AG04449 (cell line): ENCODE data around the gene JUND.

Source experiments
- CTCF ChIA-PET: fragments of 350-600 bp; formaldehyde crosslinking; extraction: SDS; loops from one replicate; lab custom pipeline; 2021; ENCODE audit warnings: antibody characterized with exemption; lab: Yijun Ruan, JAX
- POLR2A ChIA-PET: fragments of 400-600, 350-600 bp; formaldehyde crosslinking; extraction: SDS; loops from one replicate; lab custom pipeline; 2020; ENCODE audit warnings: antibody characterized with exemption, inconsistent platforms; lab: Yijun Ruan, JAX
- DNase-seq: peaks from one replicate; pipeline ENCODE4 v3.0.0-alpha.2; 2010; ENCODE audit warnings: low read depth, low spot score
- H3K4me3 ChIP-seq: 2 replicates; pipeline ENCODE4 v1.5.1; 2011; ENCODE audit warnings: low read depth, mild to moderate bottlenecking, control low read depth, low read length
- CTCF ChIP-seq: IDR thresholded peaks from one replicate; pipeline ENCODE4 v1.5.1; 2011; ENCODE audit warnings: mild to moderate bottlenecking, moderate library complexity, low read length, control low read depth, inconsistent platforms; ENCODE audit not compliant: insufficient read depth; ENCODE audit errors: missing control alignments

The JUND gene

GRCh38 chr19:18300930-18301717, 19.7 kb upstream of the JUND start:
- DNase-seq, result no peak
- ChIA-PET CTCF (interaction anchor here (1.5 to 6.5 kb wide), 5 partner anchors 9 to 27 kb away, joined by 4 to 65 read pairs (median 8); partner anchors contain the start of genes JUND and LSM4), POLR2A (interaction anchor here (1.4 to 6.3 kb wide), 2 partner anchors 9 to 21 kb away, joined by 6 to 129 read pairs; partner anchors contain the start of gene JUND)

GRCh38 chr19:18299654-18300053, 18.2 kb upstream of the JUND start:
- CTCF ChIA-PET, result interaction anchor here (6.5 kb wide), 1 partner anchor 20 kb away, joined by 65 read pairs; the partner anchor contains the start of gene JUND
- no peak overlapping the region for H3K4me3 ChIP-seq
- no peak for DNase-seq
- POLR2A ChIA-PET, result interaction anchor here (6.3 kb wide), 1 partner anchor 19 kb away, joined by 129 read pairs; the partner anchor contains the start of gene JUND
- no peak for TF ChIP-seq CTCF

More at GRCh38 chr19:18300930-18301717, 19.7 kb upstream of the JUND start:
- no peak overlapping the region for H3K4me3 ChIP-seq
- TF ChIP-seq CTCF, result no peak

- no peak overlapping the region for H3K4me3 ChIP-seq
- ChIA-PET CTCF (interaction anchor here (2.1 kb wide), 1 partner anchor 30 kb away, joined by 8 read pairs; no protein-coding TSS in a partner anchor), POLR2A (no interaction called here)
- DNase-seq, result no peak
- TF ChIP-seq CTCF, result no peak
Measured at GRCh38 chr19:18298601-18299000, 17.2 kb upstream of the JUND start.

- TF ChIP-seq CTCF, result no peak
- POLR2A ChIA-PET, result interaction anchor here (2.4 kb wide), 1 partner anchor 16 kb away, joined by 7 read pairs; the partner anchor contains the start of gene JUND
- no peak for DNase-seq
- no peak overlapping the region for H3K4me3 ChIP-seq
- CTCF ChIA-PET, result interaction anchor here (0.7 to 2.2 kb wide), 3 partner anchors 18 to 52 kb away, joined by 3 to 10 read pairs (median 8); no protein-coding TSS in a partner anchor
Measured at GRCh38 chr19:18297308-18297707, 15.9 kb upstream of the JUND start.

GRCh38 chr19:18295034-18295451, 13.6 kb upstream of the JUND start:
- ChIA-PET CTCF (no interaction called here), POLR2A (no interaction called here)
- no peak for DNase-seq
- H3K4me3 ChIP-seq, result no peak overlapping the region
- TF ChIP-seq CTCF, result no peak

- no peak overlapping the region for H3K4me3 ChIP-seq
- TF ChIP-seq CTCF, result no peak
- CTCF ChIA-PET, result no interaction called here
- POLR2A ChIA-PET, result no interaction called here
- no peak for DNase-seq
Measured at GRCh38 chr19:18294467-18294864, 13.0 kb upstream of the JUND start.
